ENCODE data around the gene RASGRF1. TPM values are rescaled to one million over a fixed set of nuclear protein-coding genes. Genes with fewer than 3 reads are reported as not detected.

Gene RASGRF1
- total and polyA plus RNA-seq, 7 donors, result 0.14 to 1.2 (median 0.58) TPM; not detected in 1

GRCh38 chr15:79130535-79131130 lies 40.1 kb upstream of the RASGRF1 start:
- no peak for DNase-seq
- TF ChIP-seq CTCF (IDR thresholded peaks at IDR 0.05) (no peak), EP300 (IDR thresholded peaks at IDR 0.05) (no peak), POLR2A (IDR thresholded peaks at IDR 0.05) (no peak), POLR2AphosphoS5 (IDR thresholded peaks at IDR 0.05) (no peak)
- no peaks in the 10 kb centered on the region for H3K27me3 ChIP-seq
- 57 to 65% methylated on average over 4 of the region's 4 CpGs for WGBS, 2 donors
- no peak overlapping the region for H3K27ac ChIP-seq
- intact Hi-C loops (cut with DNase I), result no loop called here
- H3K4me3 ChIP-seq, result no peak overlapping the region
- H3K36me3 ChIP-seq, result no peaks in the 10 kb centered on the region
- H3K9me3 ChIP-seq, result peaks cover 0 to 9% (median 2%) of the 10 kb centered on the region in 4 donors
- no peaks in the 10 kb centered on the region for H3K4me1 ChIP-seq

GRCh38 chr15:79129235-79129634 lies 38.7 kb upstream of the RASGRF1 start:
- no peak for DNase-seq
- Histone ChIP-seq H3K9me3 (peaks cover 0 to 9% (median 2%) of the 10 kb centered on the region in 4 donors), H3K4me1 (no peaks in the 10 kb centered on the region), H3K36me3 (no peaks in the 10 kb centered on the region), H3K4me3 (no peak overlapping the region), H3K27me3 (no peaks in the 10 kb centered on the region), H3K27ac (no peak overlapping the region)
- WGBS, 2 donors, result 93% methylated on average over 3 of the region's 3 CpGs
- TF ChIP-seq POLR2A (IDR thresholded peaks at IDR 0.05), result no peak
- no peak for TF ChIP-seq CTCF (IDR thresholded peaks at IDR 0.05)
- TF ChIP-seq EP300 (IDR thresholded peaks at IDR 0.05), result no peak
- TF ChIP-seq POLR2AphosphoS5 (IDR thresholded peaks at IDR 0.05), result no peak
- intact Hi-C loops (cut with DNase I), result no loop called here

GRCh38 chr15:79128556-79128955 lies 38.0 kb upstream of the RASGRF1 start:
- peaks cover 0 to 9% (median 2%) of the 10 kb centered on the region in 4 donors for H3K9me3 ChIP-seq
- no peaks in the 10 kb centered on the region for H3K36me3 ChIP-seq
- 58 to 75% methylated on average over 3 of the region's 3 CpGs for WGBS, 2 donors
- no peak for DNase-seq
- H3K4me1 ChIP-seq, result no peaks in the 10 kb centered on the region
- intact Hi-C loops (cut with DNase I), result no loop called here
- no peaks in the 10 kb centered on the region for H3K27me3 ChIP-seq
- H3K4me3 ChIP-seq, result no peak overlapping the region
- no peak overlapping the region for H3K27ac ChIP-seq
- no peak for TF ChIP-seq POLR2AphosphoS5 (IDR thresholded peaks at IDR 0.05)
- TF ChIP-seq CTCF (IDR thresholded peaks at IDR 0.05), result no peak
- TF ChIP-seq POLR2A (IDR thresholded peaks at IDR 0.05), result no peak
- no peak for TF ChIP-seq EP300 (IDR thresholded peaks at IDR 0.05)

- intact Hi-C loops (cut with DNase I), result no loop called here
- Histone ChIP-seq H3K4me1 (no peaks in the 10 kb centered on the region), H3K4me3 (no peak overlapping the region), H3K36me3 (no peaks in the 10 kb centered on the region), H3K27ac (no peak overlapping the region), H3K27me3 (no peaks in the 10 kb centered on the region), H3K9me3 (no peaks in the 10 kb centered on the region)
- 33 to 41% methylated on average over 3 of the region's 3 CpGs for WGBS, 2 donors
- no peak for TF ChIP-seq EP300 (IDR thresholded peaks at IDR 0.05)
- TF ChIP-seq CTCF (IDR thresholded peaks at IDR 0.05), result no peak
- no peak for TF ChIP-seq POLR2A (IDR thresholded peaks at IDR 0.05)
- no peak for TF ChIP-seq POLR2AphosphoS5 (IDR thresholded peaks at IDR 0.05)
- no peak for DNase-seq
These were observed 33.8 kb upstream of the RASGRF1 start for GRCh38 chr15:79124388-79124787.

- WGBS, 2 donors, result 57 to 81% methylated on average over 12 of the region's 12 CpGs
- no peak for TF ChIP-seq POLR2AphosphoS5 (IDR thresholded peaks at IDR 0.05)
- TF ChIP-seq EP300 (IDR thresholded peaks at IDR 0.05), result no peak
- TF ChIP-seq CTCF (IDR thresholded peaks at IDR 0.05), result no peak
- TF ChIP-seq POLR2A (IDR thresholded peaks at IDR 0.05), result no peak
- DNase-seq, result no peak
- Histone ChIP-seq H3K4me3 (no peak overlapping the region), H3K4me1 (no peaks in the 10 kb centered on the region), H3K27me3 (no peaks in the 10 kb centered on the region), H3K36me3 (no peaks in the 10 kb centered on the region), H3K27ac (no peak overlapping the region), H3K9me3 (no peaks in the 10 kb centered on the region)
- intact Hi-C loops (cut with DNase I), result no loop called here
These were observed 32.4 kb upstream of the RASGRF1 start for GRCh38 chr15:79122991-79123390.
